GM23338 (cell line): ENCODE measurements around the gene SLC51B. TPM values are rescaled to one million over a fixed set of nuclear protein-coding genes. Genes with fewer than 3 reads are reported as not detected.

ENCODE experiments used
- ATAC-seq: fragments of 200-7000 bp; cut with Tn5 transposase; 3 replicates; pipeline ENCODE4 v1.9.1; 2020
- DNase-seq: peaks from one replicate; pipeline ENCODE4 v3.0.0-alpha.2; 2015; ENCODE audit warnings: low spot score
- H2AFZ ChIP-seq: fragments of 200-600 bp; sonication (generic); 2 replicates; pipeline ENCODE4 v1.8.0; 2016; ENCODE audit warnings: antibody characterized with exemption, mild to moderate bottlenecking, moderate library complexity
- H3F3A ChIP-seq: fragments of 200-600 bp; sonication (generic); replicated peaks from 2 replicates; pipeline ENCODE4 v1.8.0; 2017; ENCODE audit warnings: antibody characterized with exemption, mixed run types, low read depth
- H3K27ac ChIP-seq: fragments of 200-600 bp; sonication (generic); 2 replicates; pipeline ENCODE4 v1.6.1; 2016; ENCODE audit warnings: low read depth
- H3K27me3 ChIP-seq: fragments of 200-600 bp; sonication (generic); 2 replicates; pipeline ENCODE4 v1.8.0; 2016; ENCODE audit warnings: mild to moderate bottlenecking, mixed run types, moderate library complexity; ENCODE audit not compliant: insufficient read depth
- H3K36me3 ChIP-seq: fragments of 200-600 bp; sonication (generic); 2 replicates; pipeline ENCODE4 v1.8.0; 2016; ENCODE audit warnings: mild to moderate bottlenecking; ENCODE audit not compliant: insufficient read depth
- H3K4me1 ChIP-seq: fragments of 200-600 bp; sonication (generic); 2 replicates; pipeline ENCODE4 v1.8.0; 2016; ENCODE audit warnings: mild to moderate bottlenecking, moderate library complexity; ENCODE audit not compliant: insufficient read depth
- H3K4me2 ChIP-seq: fragments of 200-600 bp; sonication (generic); 2 replicates; pipeline ENCODE4 v1.7.1; 2017; ENCODE audit warnings: mixed run types
- H3K4me3 ChIP-seq: fragments of 200-600 bp; sonication (generic); 2 replicates; pipeline ENCODE4 v1.6.1; 2016; ENCODE audit warnings: mixed run types
- H3K79me2 ChIP-seq: fragments of 200-600 bp; sonication (generic); replicated peaks from 2 replicates; pipeline ENCODE4 v1.8.0; 2017; ENCODE audit warnings: mild to moderate bottlenecking; ENCODE audit not compliant: insufficient read depth
- H3K9me2 ChIP-seq: fragments of 200-600 bp; sonication (generic); 2 replicates; pipeline ENCODE4 v1.8.0; 2017; ENCODE audit not compliant: insufficient read depth
- H4K20me1 ChIP-seq: fragments of 200-600 bp; sonication (generic); replicated peaks from 2 replicates; pipeline ENCODE4 v1.8.0; 2017; ENCODE audit warnings: mild to moderate bottlenecking; ENCODE audit not compliant: insufficient read depth
- H3K27ac Mint-ChIP-seq: 2 replicates; pipeline ENCODE4 v1.8.0; 2020; ENCODE audit warnings: inconsistent platforms, mild to moderate bottlenecking, moderate library complexity, mixed read lengths
- H3K27me3 Mint-ChIP-seq: 3 replicates; pipeline ENCODE4 v1.8.0; 2022; ENCODE audit warnings: low read depth, mild to moderate bottlenecking, moderate library complexity, mixed read lengths, inconsistent platforms; ENCODE audit not compliant: insufficient read depth, poor library complexity
- H3K36me3 Mint-ChIP-seq: 3 replicates; pipeline ENCODE4 v1.8.0; 2021; ENCODE audit warnings: low read depth, mild to moderate bottlenecking, inconsistent platforms, moderate library complexity, mixed read lengths
- H3K4me1 Mint-ChIP-seq: 3 replicates; pipeline ENCODE4 v1.8.0; 2020; ENCODE audit warnings: mild to moderate bottlenecking, inconsistent platforms, mixed read lengths
- H3K4me3 Mint-ChIP-seq: 3 replicates; pipeline ENCODE4 v1.8.0; 2021; ENCODE audit warnings: moderate library complexity, mild to moderate bottlenecking, inconsistent platforms, mixed read lengths
- H3K9me3 Mint-ChIP-seq: 3 replicates; pipeline ENCODE4 v1.8.0; 2020; ENCODE audit warnings: moderate library complexity, mild to moderate bottlenecking, inconsistent platforms, mixed read lengths
- CREB1 ChIP-seq: fragments of 250-450 bp; sonication (Bioruptor Pico); IDR thresholded peaks from 2 replicates; pipeline ENCODE4 v1.5.0; 2020; ENCODE audit warnings: low read depth, mild to moderate bottlenecking, moderate library complexity
- CTCF ChIP-seq, 2 experiments: fragments of 200-600 bp in 1 of 2; sonication (generic) in 1 of 2; conservative IDR thresholded peaks; 2 replicates each; pipeline versions ENCODE4 v1.5.1 to v1.6.1; 2016 to 2017; ENCODE audit warnings: antibody characterized with exemption in 2 of 2, low read depth in 2 of 2, mild to moderate bottlenecking in 2 of 2, moderate library complexity in 1 of 2
- ETS1 ChIP-seq: IDR thresholded peaks from 2 replicates; pipeline ENCODE4 v1.6.1; 2016; ENCODE audit warnings: antibody characterized with exemption
- EZH2 ChIP-seq: fragments of 200-600 bp; sonication (generic); IDR thresholded peaks from one replicate; pipeline ENCODE4 v1.8.0; 2017; ENCODE audit warnings: antibody characterized with exemption, mild to moderate bottlenecking, low read depth; ENCODE audit not compliant: unreplicated experiment
- EZH2phosphoT487 ChIP-seq: fragments of 200-600 bp; sonication (generic); IDR thresholded peaks from one replicate; pipeline ENCODE4 v1.8.1; 2018; ENCODE audit warnings: antibody characterized with exemption; ENCODE audit not compliant: unreplicated experiment
- JUNB ChIP-seq: IDR thresholded peaks from one replicate; pipeline ENCODE4 v1.6.1; 2016; ENCODE audit warnings: antibody characterized with exemption; ENCODE audit not compliant: unreplicated experiment
- NANOG ChIP-seq: IDR thresholded peaks from 2 replicates; pipeline ENCODE4 v1.6.1; 2016; ENCODE audit warnings: antibody characterized with exemption, borderline replicate concordance
- POLR2AphosphoS5 ChIP-seq: IDR thresholded peaks from 2 replicates; pipeline ENCODE4 v1.6.1; 2016; ENCODE audit warnings: antibody characterized with exemption, low read depth
- REST ChIP-seq: IDR thresholded peaks from one replicate; pipeline ENCODE4 v1.6.1; 2018; ENCODE audit warnings: antibody characterized with exemption; ENCODE audit not compliant: unreplicated experiment
- STAT1 ChIP-seq: IDR thresholded peaks from one replicate; pipeline ENCODE4 v1.6.1; 2016; ENCODE audit warnings: antibody characterized with exemption; ENCODE audit not compliant: unreplicated experiment
- ZNF114 ChIP-seq: fragments of 250-450 bp; sonication (Bioruptor Pico); IDR thresholded peaks from 2 replicates; pipeline ENCODE4 v1.5.0; 2020; ENCODE audit warnings: mild to moderate bottlenecking, moderate library complexity
- ZNF331 ChIP-seq: fragments of 250-450 bp; sonication (Bioruptor Pico); IDR thresholded peaks from 2 replicates; pipeline ENCODE4 v1.5.0; 2020; ENCODE audit warnings: low read depth, mild to moderate bottlenecking, moderate library complexity
- ZNF462 ChIP-seq: fragments of 250-450 bp; sonication (Bioruptor Pico); IDR thresholded peaks from 2 replicates; pipeline ENCODE4 v1.5.0; 2020; ENCODE audit warnings: mild to moderate bottlenecking, moderate library complexity
- polyA plus RNA-seq: library from polyadenylated mRNA; unstranded; fragments of >200 nt; fragmentation: Nextera tagmentation; extraction: Ambion mirVana; gene quantifications from 2 replicates; pipeline ENCODE4 v1.2.1, GENCODE V29; 2016
- total RNA-seq: library from RNA; depleted of rRNA; stranded (reverse); fragments of >200 nt; shearing (Covaris generic); gene quantifications from 2 replicates; pipeline ENCODE4 v1.2.3, GENCODE V29; 2014

SLC51B gene
- total and polyA plus RNA-seq, 2 experiments from 2014 or later, result not detected

GRCh38 chr15:65084500-65085206 lies 39.5 kb downstream of the SLC51B start:
- no peak overlapping the region for H3K4me3 Mint-ChIP-seq
- H3K27ac Mint-ChIP-seq, result no peak overlapping the region
- Histone ChIP-seq H3K27me3 (no peaks in the 10 kb centered on the region), H3K4me1 (peaks cover 41% of the 10 kb centered on the region), H3K4me2 (peak overlapping the region; percentile 75; the same call in 1 of the 2 replicates), H3F3A (peaks cover 21% of the 10 kb centered on the region), H4K20me1 (no peaks in the 10 kb centered on the region), H3K79me2 (no peaks in the 10 kb centered on the region), H2AFZ (peak overlapping the region; percentile 84), H3K4me3 (no peak overlapping the region), H3K36me3 (no peaks in the 10 kb centered on the region), H3K9me2 (no peaks in the 10 kb centered on the region), H3K27ac (no peak overlapping the region; the same call in 1 of the 2 replicates)
- H3K4me1 Mint-ChIP-seq, result peaks cover 68% of the 10 kb centered on the region
- ATAC-seq (no peak), DNase-seq (no peak)
- H3K27me3 Mint-ChIP-seq, result peaks cover 17% of the 10 kb centered on the region
- H3K36me3 Mint-ChIP-seq, result no peaks in the 10 kb centered on the region
- TF ChIP-seq STAT1 (no peak), ETS1 (no peak), EZH2 (no peak), JUNB (no peak), ZNF331 (CRISPR knock-in tag) (no peak), ZNF114 (CRISPR knock-in tag) (no peak), CTCF (conservative IDR thresholded peaks at IDR 0.05; ENCODE audit: low read depth in 2 of 2) (no peak), CREB1 (CRISPR knock-in tag) (no peak), EZH2phosphoT487 (no peak), NANOG (no peak), ZNF462 (CRISPR knock-in tag) (no peak), POLR2AphosphoS5 (no peak), REST (no peak)
- no peaks in the 10 kb centered on the region for H3K9me3 Mint-ChIP-seq
